HepG2 (cell line): ENCODE results near the gene ABCF1. TPM values are rescaled to one million over a fixed set of nuclear protein-coding genes. Genes with fewer than 3 reads are reported as not detected.

Experiments used
- CC2D1A ChIP-seq: sonication (generic); formaldehyde crosslinking; IDR thresholded peaks from 2 replicates; pipeline ENCODE4 v1.8.1; 2023; ENCODE audit warnings: mild to moderate bottlenecking, missing genetic modification reagents
- KDM4B ChIP-seq: sonication (generic); formaldehyde crosslinking; IDR thresholded peaks from 2 replicates; pipeline ENCODE4 v1.4.0; 2020; ENCODE audit warnings: missing genetic modification reagents
- MED1 ChIP-seq: sonication (generic); formaldehyde crosslinking; IDR thresholded peaks from 2 replicates; pipeline ENCODE4 v1.4.0; 2020; ENCODE audit warnings: missing genetic modification reagents
- MLXIP ChIP-seq: sonication (generic); formaldehyde crosslinking; IDR thresholded peaks from 2 replicates; pipeline ENCODE4 v1.9.0; 2021; ENCODE audit warnings: missing genetic modification reagents, borderline replicate concordance
- POLR2AphosphoS5 ChIP-seq: IDR thresholded peaks from 2 replicates; pipeline ENCODE4 v1.6.1; 2012; ENCODE audit warnings: low read depth, low read length
- RFX5 ChIP-seq: IDR thresholded peaks from 2 replicates; pipeline ENCODE4 v1.6.1; 2011; ENCODE audit warnings: low read depth, low read length, improper control_type of control experiment
- TFAP4 ChIP-seq: sonication (generic); IDR thresholded peaks from 2 replicates; pipeline ENCODE4 v1.6.1; 2016; ENCODE audit warnings: low read depth, borderline replicate concordance
- ZNF180 ChIP-seq: sonication (generic); formaldehyde crosslinking; IDR thresholded peaks from 2 replicates; pipeline ENCODE4 v1.4.0; 2020; ENCODE audit warnings: low read depth, missing genetic modification reagents, borderline replicate concordance
- ZNF260 ChIP-seq: sonication (generic); formaldehyde crosslinking; IDR thresholded peaks from 2 replicates; pipeline ENCODE4 v1.4.0; 2020; ENCODE audit warnings: missing genetic modification reagents, low read depth, mild to moderate bottlenecking, borderline replicate concordance
- ZNF34 ChIP-seq: sonication (generic); formaldehyde crosslinking; IDR thresholded peaks from 2 replicates; pipeline ENCODE4 v1.4.0; 2020; ENCODE audit warnings: mild to moderate bottlenecking, missing genetic modification reagents, borderline replicate concordance
- ZNF407 ChIP-seq: sonication (generic); formaldehyde crosslinking; IDR thresholded peaks from one replicate; pipeline ENCODE4 v1.5.1; 2020; ENCODE audit warnings: mild to moderate bottlenecking, missing genetic modification reagents; ENCODE audit errors: not compliant biosample characterization
- ZSCAN31 ChIP-seq: sonication (generic); formaldehyde crosslinking; IDR thresholded peaks from 2 replicates; pipeline ENCODE4 v1.5.0; 2020; ENCODE audit warnings: low read depth, mild to moderate bottlenecking, missing genetic modification reagents
- polyA plus RNA-seq, 8 experiments: library from polyadenylated mRNA; depleted of rRNA in 3 of 8; stranded (reverse) in 7 of 8; unstranded in 1 of 8; fragments of >200 nt; fragmentation: Illumina TruSeq in 4 of 8; extraction: Trizol in 4 of 8; gene quantifications; 2 replicates each; pipeline versions ENCODE4 v1.2.1 to v1.2.3, GENCODE V29; 2011 to 2016; ENCODE audit warnings: low read depth in 4 of 8, missing spikeins in 1 of 8, mixed read lengths in 1 of 8; ENCODE audit not compliant: insufficient read depth in 1 of 8
- total RNA-seq, 5 experiments: library from RNA; depleted of rRNA; stranded (reverse); fragments of >200 nt; fragmentation: Illumina TruSeq; extraction: Trizol; gene quantifications; 2 replicates each; pipeline ENCODE4 v1.2.3, GENCODE V29; 2016; ENCODE audit warnings: low read depth in 1 of 5
- TF ChIP-seq, protein P1 (sequence below): sonication (generic); formaldehyde crosslinking; IDR thresholded peaks from 2 replicates; pipeline ENCODE4 v1.5.1; 2020; ENCODE audit warnings: missing genetic modification reagents, mild to moderate bottlenecking, borderline replicate concordance

Gene ABCF1
- total and polyA plus RNA-seq, 2 of the 13 experiments (the other 11 are each of a cell fraction or from before 2014, with no cell fraction given): 25.4 to 98.9 TPM

- peak; percentile 55; the same call in 1 of the 2 replicates for TF ChIP-seq MLXIP (CRISPR knock-in tag)
- no peak for TF ChIP-seq KDM4B (CRISPR knock-in tag)
- TF ChIP-seq RFX5: no peak
- no peak for TF ChIP-seq ZNF260 (CRISPR knock-in tag)
- 0 out of 2 replicates have a peak, but pooled peaks have one; percentile 3 for TF ChIP-seq ZSCAN31 (CRISPR knock-in tag)
- no peak for TF ChIP-seq CC2D1A
- TF ChIP-seq, protein P1, sequence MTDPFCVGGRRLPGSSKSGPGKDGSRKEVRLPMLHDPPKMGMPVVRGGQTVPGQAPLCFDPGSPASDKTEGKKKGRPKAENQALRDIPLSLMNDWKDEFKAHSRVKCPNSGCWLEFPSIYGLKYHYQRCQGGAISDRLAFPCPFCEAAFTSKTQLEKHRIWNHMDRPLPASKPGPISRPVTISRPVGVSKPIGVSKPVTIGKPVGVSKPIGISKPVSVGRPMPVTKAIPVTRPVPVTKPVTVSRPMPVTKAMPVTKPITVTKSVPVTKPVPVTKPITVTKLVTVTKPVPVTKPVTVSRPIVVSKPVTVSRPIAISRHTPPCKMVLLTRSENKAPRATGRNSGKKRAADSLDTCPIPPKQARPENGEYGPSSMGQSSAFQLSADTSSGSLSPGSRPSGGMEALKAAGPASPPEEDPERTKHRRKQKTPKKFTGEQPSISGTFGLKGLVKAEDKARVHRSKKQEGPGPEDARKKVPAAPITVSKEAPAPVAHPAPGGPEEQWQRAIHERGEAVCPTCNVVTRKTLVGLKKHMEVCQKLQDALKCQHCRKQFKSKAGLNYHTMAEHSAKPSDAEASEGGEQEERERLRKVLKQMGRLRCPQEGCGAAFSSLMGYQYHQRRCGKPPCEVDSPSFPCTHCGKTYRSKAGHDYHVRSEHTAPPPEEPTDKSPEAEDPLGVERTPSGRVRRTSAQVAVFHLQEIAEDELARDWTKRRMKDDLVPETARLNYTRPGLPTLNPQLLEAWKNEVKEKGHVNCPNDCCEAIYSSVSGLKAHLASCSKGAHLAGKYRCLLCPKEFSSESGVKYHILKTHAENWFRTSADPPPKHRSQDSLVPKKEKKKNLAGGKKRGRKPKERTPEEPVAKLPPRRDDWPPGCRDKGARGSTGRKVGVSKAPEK (CRISPR knock-in tag): 0 out of 2 replicates have a peak, but pooled peaks have one; percentile 30
- no peak; the same call in 1 of the 2 replicates for TF ChIP-seq ZNF34 (CRISPR knock-in tag)
- peak; percentile 98 for TF ChIP-seq POLR2AphosphoS5
- peak; percentile 71; the same call in 1 of the 2 replicates for TF ChIP-seq MED1
- TF ChIP-seq ZNF407 (CRISPR knock-in tag): peak; percentile 23
- 0 out of 2 replicates have a peak, but pooled peaks have one; percentile 10 for TF ChIP-seq TFAP4
- no peak for TF ChIP-seq ZNF180
These were observed 46.5 kb downstream of the ABCF1 start, which contains the start of gene MRPS18B (continued) for GRCh38 chr6:30617565-30618269.
